CD14-positive monocyte (primary cell): ENCODE data around the gene FBXO31. TPM values are rescaled to one million over a fixed set of nuclear protein-coding genes. Genes with fewer than 3 reads are reported as not detected.

Experiments used
- DNase-seq, 3 donors: peaks; one replicate each; pipeline ENCODE4 v3.0.0-alpha.2; 2011 to 2022
- H2AFZ ChIP-seq: 2 replicates; pipeline ENCODE4 v1.6.0; 2012; ENCODE audit warnings: mild to moderate bottlenecking, low read depth, low read length, inconsistent platforms; ENCODE audit not compliant: insufficient read depth, poor library complexity, severe bottlenecking
- H3K27ac ChIP-seq, 2 donors: 1 replicate in 1 of 2; 2 replicates in 1 of 2; pipeline ENCODE4 v1.5.1; 2012 to 2013; ENCODE audit warnings: low read length in 2 of 2, control low read depth in 1 of 2, inconsistent platforms in 1 of 2, low read depth in 1 of 2, mild to moderate bottlenecking in 1 of 2
- H3K27me3 ChIP-seq, 2 donors: one replicate each; pipeline versions ENCODE4 v1.6.0 to v1.6.1; 2011 to 2013; ENCODE audit warnings: low read length in 2 of 2; ENCODE audit not compliant: control insufficient read depth in 2 of 2, insufficient read depth in 2 of 2
- H3K36me3 ChIP-seq, 2 donors: replicated peaks in 1 of 2; 1 replicate in 1 of 2; 2 replicates in 1 of 2; pipeline versions ENCODE4 v1.5.1 to v1.6.1; 2012 to 2013; ENCODE audit warnings: low read length in 2 of 2, control low read depth in 1 of 2, inconsistent platforms in 1 of 2, mild to moderate bottlenecking in 1 of 2; ENCODE audit not compliant: insufficient read depth in 2 of 2, control insufficient read depth in 1 of 2
- H3K4me1 ChIP-seq, 2 donors: 1 replicate in 1 of 2; 2 replicates in 1 of 2; pipeline versions ENCODE4 v1.5.1 to v1.6.1; 2012 to 2013; ENCODE audit warnings: low read length in 2 of 2, control low read depth in 1 of 2, inconsistent platforms in 1 of 2, mild to moderate bottlenecking in 1 of 2, moderate library complexity in 1 of 2; ENCODE audit not compliant: insufficient read depth in 2 of 2, control insufficient read depth in 1 of 2
- H3K4me2 ChIP-seq: replicated peaks from 2 replicates; pipeline ENCODE3; 2012; ENCODE audit warnings: low read length, moderate library complexity, mild to moderate bottlenecking; ENCODE audit not compliant: poor library complexity, severe bottlenecking; ENCODE audit errors: extremely low read depth
- H3K4me3 ChIP-seq, 3 experiments: fragments of 200-600 bp in 1 of 3; sonication (generic) in 1 of 3; replicated peaks in 1 of 3; 1 replicate in 2 of 3; 2 replicates in 1 of 3; pipeline ENCODE4 v1.5.1; 2011 to 2013; ENCODE audit warnings: low read length in 3 of 3, mild to moderate bottlenecking in 3 of 3, control low read depth in 2 of 3, low read depth in 2 of 3, inconsistent platforms in 1 of 3, moderate library complexity in 1 of 3
- H3K79me2 ChIP-seq: 2 replicates; pipeline ENCODE4 v1.6.0; 2012; ENCODE audit warnings: mild to moderate bottlenecking, control low read depth, inconsistent platforms, low read length, moderate library complexity; ENCODE audit not compliant: insufficient read depth
- H3K9ac ChIP-seq: 2 replicates; pipeline ENCODE4 v1.6.0; 2017; ENCODE audit warnings: low read length, mild to moderate bottlenecking; ENCODE audit not compliant: insufficient read depth, poor library complexity, severe bottlenecking
- H3K9me3 ChIP-seq, 2 donors: replicated peaks in 1 of 2; 1 replicate in 1 of 2; 2 replicates in 1 of 2; pipeline versions ENCODE4 v1.5.1 to v1.6.1; 2012 to 2013; ENCODE audit warnings: low read length in 2 of 2, control low read depth in 1 of 2; ENCODE audit not compliant: control insufficient read depth in 1 of 2, insufficient read depth in 1 of 2
- H4K20me1 ChIP-seq: 2 replicates; pipeline ENCODE4 v1.6.0; 2012; ENCODE audit warnings: mild to moderate bottlenecking, low read length, control low read depth, moderate library complexity; ENCODE audit not compliant: insufficient read depth
- H3K27ac Mint-ChIP-seq, 7 donors: one replicate each; pipeline ENCODE4 v1.8.0; 2020; ENCODE audit warnings: mild to moderate bottlenecking in 7 of 7, mixed read lengths in 7 of 7, moderate library complexity in 6 of 7, inconsistent platforms in 2 of 7
- H3K27me3 Mint-ChIP-seq, 3 donors: one replicate each; pipeline ENCODE4 v1.8.0; 2021 to 2022; ENCODE audit warnings: low read depth in 3 of 3, mild to moderate bottlenecking in 3 of 3, mixed read lengths in 3 of 3, moderate library complexity in 3 of 3, inconsistent platforms in 1 of 3
- H3K36me3 Mint-ChIP-seq, 2 donors: one replicate each; pipeline ENCODE4 v1.8.0; 2020; ENCODE audit warnings: mixed read lengths in 2 of 2, inconsistent platforms in 1 of 2, mild to moderate bottlenecking in 1 of 2
- H3K4me1 Mint-ChIP-seq: one replicate; pipeline ENCODE4 v1.8.0; 2020; ENCODE audit warnings: mild to moderate bottlenecking, mixed read lengths
- H3K4me3 Mint-ChIP-seq, 2 donors: one replicate each; pipeline ENCODE4 v1.8.0; 2020; ENCODE audit warnings: mild to moderate bottlenecking in 2 of 2, mixed read lengths in 2 of 2, moderate library complexity in 1 of 2
- H3K9me3 Mint-ChIP-seq, 7 donors: one replicate each; pipeline ENCODE4 v1.8.0; 2020 to 2022; ENCODE audit warnings: mixed read lengths in 7 of 7, mild to moderate bottlenecking in 6 of 7, moderate library complexity in 6 of 7, inconsistent platforms in 2 of 7
- WGBS: methylation state at CpG from one replicate; pipeline ENCODE4 v1.1.5; 2013; ENCODE audit warnings: missing lambda C conversion rate; ENCODE audit not compliant: insufficient coverage; 5-methylcytosine and 5-hydroxymethylcytosine counted together
- intact Hi-C, 2 donors: fragments of 100-400 bp; cut with micrococcal nuclease; formaldehyde crosslinking; loops; one replicate each; pipeline versions ENCODE4 v1.15.0 to v1.15.1; 2023
- polyA plus RNA-seq, 3 donors: library from polyadenylated mRNA; depleted of rRNA in 1 of 3; unstranded in 2 of 3; stranded (reverse) in 1 of 3; fragments of 300-500 nt in 2 of 3; fragments of >200 nt in 1 of 3; fragmentation: Illumina TruSeq in 2 of 3; gene quantifications; 1 replicate in 2 of 3; 2 replicates in 1 of 3; pipeline ENCODE4 v1.2.3, GENCODE V29; 2012 to 2021
- TF ChIP-seq, protein P1 (sequence below): fragments of 200-600 bp; IDR thresholded peaks from one replicate; pipeline ENCODE4 v1.8.0; 2022; ENCODE audit warnings: antibody characterized with exemption, mild to moderate bottlenecking

The FBXO31 gene
- polyA plus RNA-seq, 3 donors = 2.0 to 5.6 (median 3.3) TPM

DNA sequence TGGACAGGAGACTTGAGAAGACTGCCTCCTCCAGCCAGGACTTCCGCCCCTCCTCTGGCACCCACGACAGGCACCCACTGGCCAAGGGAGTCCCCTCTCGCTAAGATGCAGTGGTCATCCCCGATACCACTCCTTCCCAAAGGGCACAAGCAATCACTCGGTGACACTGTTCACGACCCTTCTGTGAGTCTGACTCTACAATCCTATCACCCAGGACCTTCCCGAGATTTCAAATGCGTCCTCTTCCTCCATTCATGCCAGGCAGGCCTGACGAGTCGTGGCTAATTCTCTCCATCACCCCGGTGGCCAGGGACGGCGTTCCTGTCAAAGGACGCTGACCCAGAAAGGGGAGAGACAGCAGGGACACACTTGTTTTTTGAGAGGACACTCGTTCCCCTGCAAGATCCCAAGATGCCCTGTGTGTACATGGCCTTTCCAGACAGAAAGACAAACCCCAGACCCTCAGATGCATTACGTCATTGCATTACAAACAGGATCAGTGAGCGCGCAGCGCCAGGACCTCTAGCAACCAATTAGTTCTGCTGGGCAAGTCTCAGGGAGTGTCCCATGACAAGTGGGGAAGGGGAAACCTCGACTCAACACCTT is 12.2 kb downstream of the FBXO31 start:
- Histone ChIP-seq H3K27ac (no peak overlapping the region), H3K79me2 (no peaks in the 10 kb centered on the region), H3K4me3 (no peak overlapping the region), H2AFZ (no peak overlapping the region), H3K9ac (no peak overlapping the region), H4K20me1 (peaks cover 94% of the 10 kb centered on the region), H3K4me1 (peaks cover 16 to 18% of the 10 kb centered on the region in 2 donors), H3K36me3 (peaks cover 0 to 4% of the 10 kb centered on the region in 2 donors), H3K4me2 (no peak overlapping the region), H3K27me3 (peaks cover 60 to 76% of the 10 kb centered on the region in 2 donors), H3K9me3 (peaks cover 0 to 14% of the 10 kb centered on the region in 2 donors)
- H3K27ac Mint-ChIP-seq = no peak overlapping the region
- TF ChIP-seq, protein P1, sequence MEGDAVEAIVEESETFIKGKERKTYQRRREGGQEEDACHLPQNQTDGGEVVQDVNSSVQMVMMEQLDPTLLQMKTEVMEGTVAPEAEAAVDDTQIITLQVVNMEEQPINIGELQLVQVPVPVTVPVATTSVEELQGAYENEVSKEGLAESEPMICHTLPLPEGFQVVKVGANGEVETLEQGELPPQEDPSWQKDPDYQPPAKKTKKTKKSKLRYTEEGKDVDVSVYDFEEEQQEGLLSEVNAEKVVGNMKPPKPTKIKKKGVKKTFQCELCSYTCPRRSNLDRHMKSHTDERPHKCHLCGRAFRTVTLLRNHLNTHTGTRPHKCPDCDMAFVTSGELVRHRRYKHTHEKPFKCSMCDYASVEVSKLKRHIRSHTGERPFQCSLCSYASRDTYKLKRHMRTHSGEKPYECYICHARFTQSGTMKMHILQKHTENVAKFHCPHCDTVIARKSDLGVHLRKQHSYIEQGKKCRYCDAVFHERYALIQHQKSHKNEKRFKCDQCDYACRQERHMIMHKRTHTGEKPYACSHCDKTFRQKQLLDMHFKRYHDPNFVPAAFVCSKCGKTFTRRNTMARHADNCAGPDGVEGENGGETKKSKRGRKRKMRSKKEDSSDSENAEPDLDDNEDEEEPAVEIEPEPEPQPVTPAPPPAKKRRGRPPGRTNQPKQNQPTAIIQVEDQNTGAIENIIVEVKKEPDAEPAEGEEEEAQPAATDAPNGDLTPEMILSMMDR = no peak
- peaks cover 27% of the 10 kb centered on the region for H3K4me1 Mint-ChIP-seq
- no peak for DNase-seq
- 93% methylated on average over 14 of the region's 20 CpGs for WGBS
- H3K36me3 Mint-ChIP-seq = peaks cover 28% of the 10 kb centered on the region in 2 donors
- peaks cover 0 to 26% (median 9%) of the 10 kb centered on the region in 7 donors for H3K9me3 Mint-ChIP-seq
- peaks cover 74 to 87% (median 86%) of the 10 kb centered on the region in 3 donors for H3K27me3 Mint-ChIP-seq
- H3K4me3 Mint-ChIP-seq = peak overlapping the region in 1 of 2 donors; percentile 71
- intact Hi-C loops = no loop called here

DNA sequence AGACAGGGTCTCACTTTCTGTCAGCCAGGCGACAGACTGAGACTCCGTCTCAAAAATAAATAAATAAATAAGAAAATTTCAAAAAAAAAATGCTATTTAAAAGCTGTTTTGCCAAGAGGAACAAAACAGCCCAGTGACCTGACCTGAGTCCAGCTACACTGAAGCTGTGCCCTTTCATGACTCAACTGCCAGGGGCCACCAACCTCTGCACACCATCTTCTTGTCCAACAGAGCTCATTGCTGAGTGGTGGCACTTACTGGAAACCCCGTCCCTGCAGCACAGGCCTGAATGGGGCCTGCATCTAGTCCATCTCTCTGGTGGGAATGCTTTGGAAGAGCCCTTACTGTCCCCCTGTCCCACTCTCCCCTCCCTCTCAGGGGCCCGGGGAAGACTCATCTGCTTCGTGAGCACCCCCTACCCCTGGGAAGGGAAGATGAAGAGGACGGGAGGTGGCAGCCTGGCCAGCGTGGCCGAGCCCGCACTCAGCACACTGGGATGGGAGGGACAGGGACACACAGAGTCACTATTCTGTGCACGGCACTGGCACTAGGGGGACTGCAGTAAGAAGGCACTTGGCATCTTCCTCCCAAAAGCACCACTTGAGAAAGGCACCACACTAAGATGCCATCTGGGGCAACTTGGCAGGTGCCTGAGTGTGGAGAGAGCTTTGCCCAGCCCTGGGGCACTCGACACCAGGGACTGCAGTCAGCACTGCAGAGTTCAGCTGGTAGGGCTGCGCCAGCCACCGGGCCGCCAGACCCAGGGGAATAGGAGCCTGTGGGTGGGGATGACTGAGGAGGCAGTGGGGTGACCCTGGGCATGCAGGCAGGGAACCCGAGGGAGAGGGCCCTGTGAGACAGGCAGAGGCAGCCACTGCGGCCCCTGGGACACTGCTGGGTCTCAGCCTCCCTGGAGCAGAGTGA is 13.5 kb downstream of the FBXO31 start:
- H3K79me2 ChIP-seq = no peaks in the 10 kb centered on the region
- H3K27ac Mint-ChIP-seq = no peak overlapping the region

More for the DNA sequence above, 13.5 kb downstream of the FBXO31 start:
- Histone ChIP-seq H4K20me1 (peaks cover 94% of the 10 kb centered on the region), H3K36me3 (peaks cover 0 to 4% of the 10 kb centered on the region in 2 donors), H3K4me3 (no peak overlapping the region), H3K27me3 (peaks cover 69 to 82% of the 10 kb centered on the region in 2 donors), H3K9me3 (peaks cover 0 to 14% of the 10 kb centered on the region in 2 donors), H3K9ac (no peak overlapping the region), H3K4me1 (peaks cover 13 to 18% of the 10 kb centered on the region in 2 donors), H3K27ac (no peak overlapping the region), H2AFZ (no peak overlapping the region), H3K4me2 (no peak overlapping the region)
- TF ChIP-seq, protein P1 = no peak
- peaks cover 81 to 91% (median 88%) of the 10 kb centered on the region in 3 donors for H3K27me3 Mint-ChIP-seq
- H3K9me3 Mint-ChIP-seq = peaks cover 0 to 28% (median 9%) of the 10 kb centered on the region in 7 donors
- DNase-seq = no peak
- H3K36me3 Mint-ChIP-seq = peaks cover 36 to 39% of the 10 kb centered on the region in 2 donors
- H3K4me3 Mint-ChIP-seq = peak overlapping the region in 1 of 2 donors; percentile 71
- intact Hi-C loops = no loop called here
- 89% methylated on average over 9 of the region's 16 CpGs for WGBS
- peaks cover 20% of the 10 kb centered on the region for H3K4me1 Mint-ChIP-seq
